Stimulated activated CD4-positive, alpha-beta T cell treated with anti-CD3 and anti-CD28 coated beads, Interleukin-1b, Interleukin-23, amount 100 ng/mL, for 1 hour (primary cell): ENCODE data around the gene LTBP1.

Experiments used
- DNase-seq, 2 donors: peaks; one replicate each; pipeline ENCODE4 v3.0.0-alpha.2; 2020; ENCODE audit warnings: low read depth in 2 of 2

Gene LTBP1

DNA sequence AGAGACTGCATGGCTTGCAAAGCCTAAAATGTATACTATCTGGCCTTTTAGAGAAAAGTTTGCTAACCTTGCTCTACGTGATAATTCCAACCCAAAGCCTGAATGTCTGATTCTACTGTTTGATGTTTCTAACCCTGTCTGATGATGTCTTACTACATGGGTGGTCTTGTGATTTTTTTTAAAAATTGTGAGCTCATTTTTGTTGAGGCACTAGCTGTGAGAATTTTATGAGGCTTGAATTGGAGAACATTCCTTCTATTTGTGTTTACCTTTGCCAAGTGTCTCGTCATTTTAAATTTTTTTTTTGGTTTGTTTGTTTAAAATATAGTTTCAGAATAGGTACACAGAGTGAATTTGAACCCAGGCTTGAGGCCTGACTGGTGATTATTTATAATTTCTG is 15.2 kb upstream of the LTBP1 start:
- DNase-seq = no peak

- no peak for DNase-seq
Measured at GRCh38 chr2:32931945-32932709, 14.6 kb upstream of the LTBP1 start.

GRCh38 chr2:32932825-32933755 is 13.7 kb upstream of the LTBP1 start:
- DNase-seq = no peak

- no peak for DNase-seq
Measured at GRCh38 chr2:32933756-32934095, 13.0 kb upstream of the LTBP1 start.

- DNase-seq = no peak
Measured at GRCh38 chr2:32937602-32938448, 8.9 kb upstream of the LTBP1 start.

DNA sequence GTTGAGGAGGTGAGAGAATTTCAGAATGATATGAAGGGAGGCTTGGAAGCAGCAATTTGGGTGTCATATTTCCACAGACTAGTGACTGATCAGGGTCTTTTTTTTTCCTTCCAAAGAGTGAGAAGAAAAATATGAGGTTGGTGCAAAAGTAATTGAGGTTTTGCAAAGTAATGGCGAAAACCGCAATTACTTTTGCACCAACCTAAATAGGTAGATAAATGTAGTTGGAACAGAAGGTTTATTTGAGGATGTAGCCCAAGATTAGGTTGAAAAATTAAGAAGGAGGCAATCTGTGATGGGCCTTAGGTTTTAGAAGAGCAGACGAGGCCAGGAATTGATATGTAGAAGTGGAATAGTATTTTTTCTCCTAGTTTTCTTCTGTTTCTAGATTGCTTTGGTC is 7.8 kb upstream of the LTBP1 start:
- DNase-seq = no peak

DNA sequence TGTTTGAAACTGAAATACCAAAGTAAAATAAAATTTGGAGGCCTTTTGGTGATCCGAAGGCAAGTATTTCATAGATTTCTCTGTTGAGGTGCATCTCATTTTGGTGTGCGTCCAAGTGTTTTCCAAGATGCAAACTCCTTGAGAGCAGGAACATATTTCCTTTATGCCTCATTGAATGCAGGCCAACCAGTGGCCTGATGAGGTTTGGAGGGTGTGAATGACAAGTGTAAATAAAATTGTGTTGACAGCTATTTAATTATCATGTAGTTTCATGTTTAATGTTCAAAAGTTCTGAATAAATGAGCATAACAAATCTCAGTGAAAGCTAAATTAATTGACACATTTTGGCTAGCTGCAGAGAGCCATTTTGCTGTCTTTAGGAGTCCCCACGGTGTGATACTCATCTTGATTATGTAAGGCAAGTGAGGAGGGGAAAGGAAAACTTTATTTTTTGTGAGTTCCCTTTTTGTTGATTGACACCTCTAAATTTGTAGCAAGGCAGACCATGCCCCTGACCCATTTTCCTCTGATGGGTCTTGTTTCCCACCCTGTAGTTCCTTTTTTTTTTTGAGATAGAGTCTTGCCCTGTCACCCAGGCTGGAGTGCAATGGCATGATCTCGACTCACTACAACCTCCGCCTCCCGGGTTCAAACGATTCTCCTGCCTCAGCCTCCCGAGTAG is 6.3 kb upstream of the LTBP1 start:
- DNase-seq = no peak

- no peak for DNase-seq
Measured at GRCh38 chr2:32941944-32942690, 4.6 kb upstream of the LTBP1 start.

DNA sequence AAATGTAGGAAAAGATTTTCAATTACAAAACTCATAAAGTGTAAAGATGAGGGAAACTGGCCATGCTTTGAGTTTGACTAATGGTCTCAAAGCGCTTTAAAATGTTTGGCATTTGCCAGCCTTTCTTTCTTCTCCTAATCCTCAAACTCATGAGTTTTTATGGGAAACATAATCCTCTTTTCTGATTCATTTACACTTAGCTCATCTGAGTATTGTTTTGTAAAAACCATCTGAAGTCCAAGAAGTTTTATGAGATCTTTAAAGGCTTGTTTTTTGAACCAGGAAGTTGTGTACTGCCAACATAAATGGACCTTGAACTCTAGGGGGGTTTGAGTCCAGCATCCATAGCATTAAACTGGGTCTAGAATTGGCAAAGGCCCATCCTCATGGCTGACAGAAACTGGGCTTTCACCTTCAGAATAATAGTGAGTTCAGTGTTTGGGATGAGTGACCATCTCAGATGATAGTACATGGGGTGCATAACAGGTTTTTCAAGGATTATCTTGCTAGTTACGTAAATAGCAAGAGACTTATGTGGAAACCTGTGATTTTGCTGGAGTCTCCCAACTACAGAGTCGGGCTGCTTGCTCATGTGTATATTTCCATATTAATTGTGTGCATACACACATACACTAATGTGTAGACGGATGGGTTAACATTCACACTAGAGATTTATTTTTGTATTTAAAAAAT is 3.8 kb upstream of the LTBP1 start:
- DNase-seq = no peak

- no peak for DNase-seq
Measured at GRCh38 chr2:32945286-32945685, 1.5 kb upstream of the LTBP1 start.

DNA sequence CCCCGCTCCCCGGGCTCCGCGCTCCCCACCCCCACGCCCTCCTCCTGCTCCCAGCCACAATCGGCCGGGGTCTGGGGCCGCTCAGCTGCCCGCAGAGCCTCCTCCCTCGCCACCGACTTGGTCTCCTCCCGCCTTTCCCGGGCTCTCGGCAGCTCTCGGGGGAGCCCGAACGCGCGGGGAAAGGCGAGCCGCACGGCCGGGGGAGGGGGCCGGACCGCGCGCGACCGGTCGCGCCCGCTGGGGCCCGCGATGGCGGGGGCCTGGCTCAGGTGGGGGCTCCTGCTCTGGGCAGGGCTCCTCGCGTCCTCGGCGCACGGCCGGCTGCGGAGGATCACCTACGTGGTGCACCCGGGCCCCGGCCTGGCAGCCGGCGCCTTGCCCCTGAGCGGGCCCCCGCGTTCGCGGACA is 327 bp downstream of the LTBP1 start:
- DNase-seq = no peak

- DNase-seq = no peak
Measured at GRCh38 chr2:32947484-32948143, 861 bp downstream of the LTBP1 start.

DNA sequence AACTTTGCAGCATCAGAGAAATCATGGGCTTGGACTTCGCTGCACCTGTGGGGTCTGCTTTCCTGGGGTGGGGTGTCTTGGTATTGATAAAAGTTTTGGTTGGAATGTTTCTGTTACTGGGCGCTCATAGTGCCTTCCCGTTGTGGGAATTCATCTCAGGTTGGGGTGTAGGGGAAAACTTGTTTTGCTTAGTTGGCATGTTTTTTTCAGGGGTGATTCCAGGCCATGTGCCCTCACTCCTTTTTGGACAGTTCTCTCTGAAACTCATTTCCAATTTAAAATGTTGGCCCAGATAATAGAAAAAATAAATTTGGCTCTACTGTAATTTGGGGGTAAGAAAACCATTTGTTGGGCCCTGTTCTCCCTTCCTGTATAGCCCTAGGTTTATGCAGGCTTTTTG is 1.5 kb downstream of the LTBP1 start:
- DNase-seq = no peak

DNA sequence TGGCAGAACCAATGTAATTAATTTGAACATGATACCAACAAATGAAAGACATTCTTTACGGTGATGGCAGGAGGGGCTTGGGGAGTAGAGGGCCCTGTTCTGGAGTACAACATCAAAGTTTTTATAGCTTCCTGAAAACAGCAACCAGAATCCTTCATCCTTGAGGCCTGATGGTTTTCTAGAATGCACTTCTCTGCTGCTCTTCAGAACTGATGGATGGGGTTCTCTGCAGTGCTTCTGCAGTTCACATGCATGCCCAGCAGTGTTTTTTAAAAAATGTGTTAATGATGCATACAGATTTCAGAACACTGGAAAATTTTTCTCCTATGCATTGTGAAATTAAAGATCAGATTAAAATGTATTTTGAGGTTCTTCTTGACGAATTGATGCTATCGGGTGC is 2.5 kb downstream of the LTBP1 start:
- no peak for DNase-seq

DNA sequence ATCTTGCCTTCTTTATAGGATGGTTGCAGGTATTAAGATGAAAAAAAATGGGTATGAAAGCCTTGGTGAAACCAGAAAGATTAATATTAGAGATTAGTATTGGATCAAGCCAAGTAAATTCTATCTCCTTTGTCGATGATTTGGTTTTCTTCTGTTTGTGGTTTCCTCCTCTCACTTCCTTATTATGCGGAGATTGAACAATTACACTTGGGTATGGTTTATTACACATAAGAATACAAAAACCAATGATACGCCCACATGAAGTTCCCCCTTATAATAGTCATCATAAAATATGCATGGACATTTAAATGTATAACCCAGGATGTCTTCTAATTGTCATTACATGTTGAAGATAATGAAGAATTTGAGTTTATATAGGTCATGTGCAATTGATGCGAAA is 4.9 kb downstream of the LTBP1 start:
- no peak for DNase-seq

- DNase-seq = no peak
Measured at GRCh38 chr2:32952761-32953476, 6.2 kb downstream of the LTBP1 start.

- DNase-seq = no peak
Measured at GRCh38 chr2:32954206-32954605, 7.5 kb downstream of the LTBP1 start.

GRCh38 chr2:32958821-32959220 is 12.1 kb downstream of the LTBP1 start:
- DNase-seq = no peak

DNA sequence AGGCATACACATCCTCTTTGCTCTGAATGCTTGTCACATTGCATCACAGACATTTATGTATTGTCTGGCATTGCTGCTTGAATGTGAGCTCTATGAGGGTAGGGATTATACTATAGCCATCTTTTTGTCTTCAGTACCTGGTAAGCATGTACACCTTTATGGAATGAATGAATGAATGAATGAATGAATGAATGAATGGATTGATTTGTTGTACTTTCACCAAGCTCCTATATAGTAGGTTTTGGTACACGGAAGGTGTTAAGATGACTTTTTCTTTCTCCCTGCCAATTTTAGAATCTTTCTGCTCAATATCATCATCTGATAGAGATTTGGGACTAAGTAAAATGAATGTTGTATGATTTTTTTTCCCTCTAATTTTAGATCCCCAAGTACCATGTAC is 13.5 kb downstream of the LTBP1 start:
- no peak for DNase-seq
